IMR-90 (cell line): ENCODE results near the gene PRSS33. TPM values are rescaled to one million over a fixed set of nuclear protein-coding genes. Genes with fewer than 3 reads are reported as not detected.

ENCODE experiments used
- ATAC-seq: fragments of 200-7000 bp; cut with Tn5 transposase; 2 replicates; pipeline ENCODE4 v1.9.1; 2020; ENCODE audit warnings: low read depth, mild to moderate bottlenecking, moderate library complexity
- BruUV-seq: library from RNA; stranded (reverse); fragments of 400-500 nt; replicated peaks from 2 replicates; lab custom pipeline; 2021; lab: Mats Ljungman, UMichigan
- CTCF ChIA-PET: fragments of 300-600 bp; formaldehyde crosslinking; extraction: SDS; loops from one replicate; lab custom pipeline; 2021; ENCODE audit warnings: antibody characterized with exemption; lab: Yijun Ruan, JAX
- POLR2A ChIA-PET: fragments of 300-600 bp; sonication (Branson Sonifier 250); formaldehyde crosslinking; loops from one replicate; lab custom pipeline; 2022; ENCODE audit warnings: antibody characterized with exemption; ENCODE audit not compliant: unreplicated experiment; lab: Charles Lee
- DNase-seq: peaks from one replicate; pipeline ENCODE4 v3.0.0; 2013
- H2AFZ ChIP-seq: replicated peaks from 2 replicates; pipeline ENCODE3; 2013; ENCODE audit warnings: low read length, mild to moderate bottlenecking; ENCODE audit not compliant: poor library complexity
- H2AK5ac ChIP-seq: 2 replicates; pipeline ENCODE4 v1.6.1; 2013; ENCODE audit warnings: low read depth, low read length, inconsistent platforms
- H2AK9ac ChIP-seq: replicated peaks from 2 replicates; pipeline ENCODE3; 2013; ENCODE audit warnings: mild to moderate bottlenecking, low read depth, low read length, moderate library complexity; ENCODE audit not compliant: poor library complexity
- H2BK120ac ChIP-seq: 2 replicates; pipeline ENCODE4 v1.6.1; 2013; ENCODE audit warnings: low read depth, low read length, inconsistent platforms
- H2BK15ac ChIP-seq: 3 replicates; pipeline ENCODE4 v1.6.1; 2013; ENCODE audit warnings: low read depth, low read length, inconsistent platforms
- H2BK20ac ChIP-seq: 2 replicates; pipeline ENCODE4 v1.6.1; 2013; ENCODE audit warnings: low read depth, mild to moderate bottlenecking, inconsistent platforms, low read length, moderate library complexity
- H2BK5ac ChIP-seq: 2 replicates; pipeline ENCODE4 v1.6.1; 2013; ENCODE audit warnings: mild to moderate bottlenecking, low read depth, low read length, inconsistent platforms; ENCODE audit not compliant: poor library complexity, severe bottlenecking
- H3K14ac ChIP-seq: replicated peaks from 2 replicates; pipeline ENCODE4 v1.6.1; 2013; ENCODE audit warnings: low read depth, low read length, inconsistent platforms
- H3K18ac ChIP-seq: 2 replicates; pipeline ENCODE4 v1.6.1; 2013; ENCODE audit warnings: low read depth, low read length, control low read depth
- H3K23ac ChIP-seq: 2 replicates; pipeline ENCODE4 v1.6.1; 2013; ENCODE audit warnings: low read depth, low read length, inconsistent platforms
- H3K27ac ChIP-seq: 2 replicates; pipeline ENCODE4 v1.5.1; 2013; ENCODE audit warnings: mild to moderate bottlenecking, control low read depth, low read length; ENCODE audit not compliant: insufficient read depth
- H3K27me3 ChIP-seq: 2 replicates; pipeline ENCODE4 v1.6.1; 2013; ENCODE audit warnings: low read length; ENCODE audit not compliant: control insufficient read depth, insufficient read depth
- H3K36me3 ChIP-seq: 2 replicates; pipeline ENCODE4 v1.6.1; 2013; ENCODE audit warnings: low read length, mixed read lengths; ENCODE audit not compliant: control insufficient read depth, insufficient read depth
- H3K4ac ChIP-seq: 2 replicates; pipeline ENCODE4 v1.6.1; 2013; ENCODE audit warnings: low read depth, low read length, inconsistent platforms
- H3K4me1 ChIP-seq: 2 replicates; pipeline ENCODE4 v1.6.1; 2013; ENCODE audit warnings: low read length, mixed read lengths; ENCODE audit not compliant: control insufficient read depth, insufficient read depth
- H3K4me2 ChIP-seq: 2 replicates; pipeline ENCODE4 v1.6.1; 2013; ENCODE audit warnings: low read depth, mild to moderate bottlenecking, control low read depth, low read length, moderate library complexity
- H3K4me3 ChIP-seq: 2 replicates; pipeline ENCODE4 v1.5.1; 2013; ENCODE audit warnings: low read depth, mild to moderate bottlenecking, control low read depth, low read length, moderate library complexity; ENCODE audit not compliant: insufficient read depth
- H3K56ac ChIP-seq: 2 replicates; pipeline ENCODE4 v1.6.1; 2013; ENCODE audit warnings: low read length, inconsistent platforms; ENCODE audit not compliant: insufficient read depth; ENCODE audit errors: extremely low read depth
- H3K79me1 ChIP-seq, 2 experiments: 2 replicates each; pipeline ENCODE4 v1.6.1; 2013; ENCODE audit warnings: low read length in 2 of 2, inconsistent platforms in 1 of 2, low read depth in 1 of 2
- H3K9ac ChIP-seq: 2 replicates; pipeline ENCODE4 v1.6.1; 2013; ENCODE audit warnings: low read depth, low read length, control low read depth
- H3K9me1 ChIP-seq: 2 replicates; pipeline ENCODE4 v1.6.1; 2013; ENCODE audit warnings: low read length, inconsistent platforms; ENCODE audit not compliant: insufficient read depth
- H3K9me3 ChIP-seq: 2 replicates; pipeline ENCODE4 v1.6.1; 2013; ENCODE audit warnings: low read length; ENCODE audit not compliant: control insufficient read depth, insufficient read depth
- H4K20me1 ChIP-seq: 2 replicates; pipeline ENCODE4 v1.6.1; 2013; ENCODE audit warnings: low read length, inconsistent platforms; ENCODE audit not compliant: insufficient read depth
- H4K5ac ChIP-seq: 2 replicates; pipeline ENCODE4 v1.6.1; 2013; ENCODE audit warnings: mild to moderate bottlenecking, low read depth, low read length, control low read depth
- H4K8ac ChIP-seq, 2 experiments: 2 replicates each; pipeline ENCODE4 v1.6.1; 2013; ENCODE audit warnings: low read depth in 2 of 2, low read length in 2 of 2, control low read depth in 1 of 2, inconsistent platforms in 1 of 2
- H4K91ac ChIP-seq: 2 replicates; pipeline ENCODE4 v1.6.1; 2013; ENCODE audit warnings: low read depth, low read length, inconsistent platforms; ENCODE audit not compliant: insufficient read depth
- CEBPB ChIP-seq: IDR thresholded peaks from 2 replicates; pipeline ENCODE4 v1.6.1; 2012; ENCODE audit warnings: low read depth, low read length, improper control_type of control experiment
- CHD1 ChIP-seq: IDR thresholded peaks from 2 replicates; pipeline ENCODE4 v1.6.1; 2012; ENCODE audit warnings: low read depth, low read length, improper control_type of control experiment
- FOS ChIP-seq: fragments of 150-350 bp; IDR thresholded peaks from 2 replicates; pipeline ENCODE4 v1.6.1; 2016; ENCODE audit warnings: low read depth, low read length
- MAFK ChIP-seq: IDR thresholded peaks from 2 replicates; pipeline ENCODE4 v1.6.1; 2012; ENCODE audit warnings: low read depth, low read length, improper control_type of control experiment
- MAZ ChIP-seq: IDR thresholded peaks from 2 replicates; pipeline ENCODE4 v1.6.1; 2012; ENCODE audit warnings: low read depth, mild to moderate bottlenecking, low read length, improper control_type of control experiment, moderate library complexity, borderline replicate concordance
- MXI1 ChIP-seq: IDR thresholded peaks from 2 replicates; pipeline ENCODE4 v1.6.1; 2012; ENCODE audit warnings: low read depth, mild to moderate bottlenecking, low read length, moderate library complexity, borderline replicate concordance
- NFE2L2 ChIP-seq: fragments of 150-350 bp; IDR thresholded peaks from 2 replicates; pipeline ENCODE4 v1.6.1; 2016; ENCODE audit warnings: low read depth, mild to moderate bottlenecking, low read length
- POLR2A ChIP-seq: IDR thresholded peaks from 2 replicates; pipeline ENCODE4 v1.6.1; 2012; ENCODE audit warnings: mild to moderate bottlenecking, low read depth, low read length
- RAD21 ChIP-seq: IDR thresholded peaks from 2 replicates; pipeline ENCODE4 v1.6.1; 2012; ENCODE audit warnings: low read length, improper control_type of control experiment
- RCOR1 ChIP-seq: IDR thresholded peaks from 2 replicates; pipeline ENCODE4 v1.6.1; 2012; ENCODE audit warnings: mild to moderate bottlenecking, low read length, improper control_type of control experiment; ENCODE audit not compliant: insufficient replicate concordance
- RFX5 ChIP-seq: IDR thresholded peaks from 2 replicates; pipeline ENCODE4 v1.8.0; 2012; ENCODE audit warnings: low read depth, mild to moderate bottlenecking, low read length, moderate library complexity
- SMC3 ChIP-seq: fragments of 150-350 bp; IDR thresholded peaks from 2 replicates; pipeline ENCODE4 v1.6.1; 2016; ENCODE audit warnings: low read depth, mild to moderate bottlenecking, antibody characterized with exemption, low read length, moderate library complexity
- WGBS, 2 experiments: methylation state at CpG; one replicate each; pipeline versions ENCODE4 v1.1.5 to v1.1.7; 2013; ENCODE audit warnings: missing lambda C conversion rate in 2 of 2; ENCODE audit not compliant: insufficient read length in 1 of 2; ENCODE audit errors: extremely low coverage in 2 of 2; 5-methylcytosine and 5-hydroxymethylcytosine counted together
- dilution Hi-C: fragments of 300-500 bp; cut with HindIII; formaldehyde crosslinking; loops from one replicate; pipeline ENCODE4 v1.14.3; 2018; ENCODE audit warnings: low sequenced_read_pairs; ENCODE audit not compliant: unreplicated experiment
- in situ Hi-C: fragments of 300-500 bp; cut with MboI; formaldehyde crosslinking; loops from 3 replicates; pipeline ENCODE4 v1.14.3; 2019; ENCODE audit warnings: low sequenced_read_pairs, inconsistent platforms, mixed read lengths
- intact Hi-C: fragments of 100-400 bp; cut with micrococcal nuclease; formaldehyde crosslinking; loops from 2 replicates; pipeline ENCODE4 v1.10.0; 2022
- polyA plus RNA-seq, 3 experiments: library from polyadenylated mRNA; depleted of rRNA; stranded (reverse); fragments of >200 nt; gene quantifications; 2 replicates each; pipeline ENCODE4 v1.2.3, GENCODE V29; 2012; ENCODE audit warnings: low replicate concordance in 1 of 3
- total RNA-seq: library from RNA; depleted of rRNA; stranded (reverse); fragments of >200 nt; gene quantifications from 2 replicates; pipeline ENCODE4 v1.2.3, GENCODE V29; 2012
- TF ChIP-seq, protein P1 (sequence below): fragments of 150-350 bp; IDR thresholded peaks from 2 replicates; pipeline ENCODE4 v1.6.1; 2016; ENCODE audit warnings: low read depth, mild to moderate bottlenecking, low read length, moderate library complexity, borderline replicate concordance
- TF ChIP-seq, protein P2 (sequence below): fragments of 150-350 bp; IDR thresholded peaks from 2 replicates; pipeline ENCODE4 v1.6.1; 2017; ENCODE audit warnings: mild to moderate bottlenecking, antibody characterized with exemption, low read length, low read depth
- TF ChIP-seq, protein P3 (sequence below): conservative IDR thresholded peaks from 2 replicates; pipeline ENCODE4 v1.5.1; 2012; ENCODE audit warnings: mild to moderate bottlenecking, low read depth, low read length, improper control_type of control experiment

Gene PRSS33
- total and polyA plus RNA-seq, 2 of the 4 experiments (the other 2 are of a cell fraction), result not detected

DNA sequence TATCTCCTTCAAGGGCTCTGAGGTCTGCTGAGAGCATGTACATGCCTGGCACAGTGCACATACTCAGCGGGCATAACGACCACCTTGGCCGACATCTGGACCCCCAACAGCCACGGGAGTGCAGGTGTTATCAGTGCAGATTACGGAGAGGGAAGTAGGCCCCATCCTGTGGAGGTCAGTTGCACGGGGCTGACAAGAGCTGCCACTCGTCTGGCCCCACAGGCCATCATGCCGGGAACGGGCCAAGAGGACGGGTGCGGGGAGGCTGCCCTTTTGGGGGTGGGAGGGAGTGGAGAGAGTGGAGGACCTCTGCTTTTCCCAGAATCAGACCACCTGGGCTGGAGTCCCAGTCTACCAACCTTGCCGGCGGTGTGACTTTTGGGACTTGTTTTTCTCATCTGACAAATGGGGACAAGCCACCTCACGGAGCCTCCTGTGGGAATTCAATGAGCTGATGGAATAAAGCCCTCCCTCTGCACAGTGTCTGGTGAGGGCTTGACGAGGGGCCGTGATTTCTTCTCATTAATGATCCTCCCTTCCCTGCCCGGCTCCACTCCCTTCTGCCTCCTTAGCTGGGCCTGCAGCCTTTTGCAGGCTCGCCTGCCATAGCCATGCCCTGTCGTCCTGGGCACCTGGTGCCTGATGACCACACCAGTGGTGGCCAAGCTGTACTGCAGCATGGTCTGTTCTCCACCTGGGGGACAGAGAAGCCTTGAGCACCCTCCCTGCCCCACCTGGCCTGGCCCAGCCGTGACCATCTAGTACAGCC, 4.6 kb downstream of the PRSS33 start:
- H3K79me1 ChIP-seq, result peaks cover 11 to 17% of the 10 kb centered on the region in 2 experiments; a peak in 3 of 4 replicates
- H4K8ac ChIP-seq, result no peak overlapping the region
- H2AFZ ChIP-seq, result no peak overlapping the region
- no peak overlapping the region for H3K56ac ChIP-seq
- no peak for DNase-seq
- no peak overlapping the region for H3K23ac ChIP-seq
- no peaks in the 10 kb centered on the region for H4K20me1 ChIP-seq
- H2AK9ac ChIP-seq, result peak overlapping the region; percentile 66
- ATAC-seq, result no peak
- peaks cover 40% of the 10 kb centered on the region for H3K27me3 ChIP-seq
- H2AK5ac ChIP-seq, result no peak overlapping the region
- POLR2A ChIA-PET, result no interaction called here
- H2BK5ac ChIP-seq, result no peak overlapping the region
- CTCF ChIA-PET, result no interaction called here
- no peak overlapping the region for H2BK120ac ChIP-seq
- H3K27ac ChIP-seq, result no peak overlapping the region
- H2BK15ac ChIP-seq, result no peak overlapping the region
- intact Hi-C loops, result no loop called here
- H3K4me2 ChIP-seq, result no peak overlapping the region
- no peak overlapping the region for H3K4me3 ChIP-seq
- no peak overlapping the region for H3K4ac ChIP-seq
- no peak overlapping the region for H4K91ac ChIP-seq
- 65% methylated on average over 8 of the region's 20 CpGs; no CpG with 5 or more reads in 1 of the 2 experiments for whole genome bisulfite sequencing, 2 experiments
- no peak overlapping the region for H3K14ac ChIP-seq
- H3K9me1 ChIP-seq, result peaks cover 10% of the 10 kb centered on the region
- H3K9ac ChIP-seq, result no peak overlapping the region
- no peak for TF ChIP-seq MXI1
- no peak for TF ChIP-seq MAZ
- no peak for TF ChIP-seq RCOR1
- TF ChIP-seq, protein P1, sequence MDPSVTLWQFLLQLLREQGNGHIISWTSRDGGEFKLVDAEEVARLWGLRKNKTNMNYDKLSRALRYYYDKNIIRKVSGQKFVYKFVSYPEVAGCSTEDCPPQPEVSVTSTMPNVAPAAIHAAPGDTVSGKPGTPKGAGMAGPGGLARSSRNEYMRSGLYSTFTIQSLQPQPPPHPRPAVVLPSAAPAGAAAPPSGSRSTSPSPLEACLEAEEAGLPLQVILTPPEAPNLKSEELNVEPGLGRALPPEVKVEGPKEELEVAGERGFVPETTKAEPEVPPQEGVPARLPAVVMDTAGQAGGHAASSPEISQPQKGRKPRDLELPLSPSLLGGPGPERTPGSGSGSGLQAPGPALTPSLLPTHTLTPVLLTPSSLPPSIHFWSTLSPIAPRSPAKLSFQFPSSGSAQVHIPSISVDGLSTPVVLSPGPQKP, result no peak
- TF ChIP-seq RFX5, result no peak
- TF ChIP-seq FOS, result no peak
- TF ChIP-seq, protein P2, sequence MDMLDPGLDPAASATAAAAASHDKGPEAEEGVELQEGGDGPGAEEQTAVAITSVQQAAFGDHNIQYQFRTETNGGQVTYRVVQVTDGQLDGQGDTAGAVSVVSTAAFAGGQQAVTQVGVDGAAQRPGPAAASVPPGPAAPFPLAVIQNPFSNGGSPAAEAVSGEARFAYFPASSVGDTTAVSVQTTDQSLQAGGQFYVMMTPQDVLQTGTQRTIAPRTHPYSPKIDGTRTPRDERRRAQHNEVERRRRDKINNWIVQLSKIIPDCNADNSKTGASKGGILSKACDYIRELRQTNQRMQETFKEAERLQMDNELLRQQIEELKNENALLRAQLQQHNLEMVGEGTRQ, result no peak
- TF ChIP-seq POLR2A, result no peak
- TF ChIP-seq CHD1, result no peak
- TF ChIP-seq NFE2L2, result no peak
- TF ChIP-seq MAFK, result no peak
- TF ChIP-seq, protein P3, sequence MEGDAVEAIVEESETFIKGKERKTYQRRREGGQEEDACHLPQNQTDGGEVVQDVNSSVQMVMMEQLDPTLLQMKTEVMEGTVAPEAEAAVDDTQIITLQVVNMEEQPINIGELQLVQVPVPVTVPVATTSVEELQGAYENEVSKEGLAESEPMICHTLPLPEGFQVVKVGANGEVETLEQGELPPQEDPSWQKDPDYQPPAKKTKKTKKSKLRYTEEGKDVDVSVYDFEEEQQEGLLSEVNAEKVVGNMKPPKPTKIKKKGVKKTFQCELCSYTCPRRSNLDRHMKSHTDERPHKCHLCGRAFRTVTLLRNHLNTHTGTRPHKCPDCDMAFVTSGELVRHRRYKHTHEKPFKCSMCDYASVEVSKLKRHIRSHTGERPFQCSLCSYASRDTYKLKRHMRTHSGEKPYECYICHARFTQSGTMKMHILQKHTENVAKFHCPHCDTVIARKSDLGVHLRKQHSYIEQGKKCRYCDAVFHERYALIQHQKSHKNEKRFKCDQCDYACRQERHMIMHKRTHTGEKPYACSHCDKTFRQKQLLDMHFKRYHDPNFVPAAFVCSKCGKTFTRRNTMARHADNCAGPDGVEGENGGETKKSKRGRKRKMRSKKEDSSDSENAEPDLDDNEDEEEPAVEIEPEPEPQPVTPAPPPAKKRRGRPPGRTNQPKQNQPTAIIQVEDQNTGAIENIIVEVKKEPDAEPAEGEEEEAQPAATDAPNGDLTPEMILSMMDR, result no peak
- no peak for TF ChIP-seq SMC3
- no peak for TF ChIP-seq RAD21
- TF ChIP-seq CEBPB, result no peak
- H3K36me3 ChIP-seq, result no peaks in the 10 kb centered on the region
- no peak overlapping the region for H3K18ac ChIP-seq
- in situ Hi-C loops, result no loop called here
- H2BK20ac ChIP-seq, result no peak overlapping the region
- no peaks in the 10 kb centered on the region for H3K9me3 ChIP-seq
- dilution Hi-C loops, result no loop called here
- no TSS peak for BruUV-seq
- peaks cover 3% of the 10 kb centered on the region for H3K4me1 ChIP-seq
- no peak overlapping the region for H4K5ac ChIP-seq
